Mammary microvascular endothelial cell (primary cell): Measurements from ENCODE around the gene EEF1G. TPM values are rescaled to one million over a fixed set of nuclear protein-coding genes. Genes with fewer than 3 reads are reported as not detected.

Experiments used
- total RNA-seq: library from RNA; depleted of rRNA; stranded (reverse); fragments of >200 nt; gene quantifications from 2 replicates; pipeline ENCODE4 v1.2.3, GENCODE V29; 2015

EEF1G gene
- 1,562 and 1,604 TPM in 2 replicates for total RNA-seq

GRCh38 chr11:62573592-62574362 lies at the start of gene EEF1G:
Gene EEF1G (minus strand): TSS chr11:62573891. CDS start chr11:62573842, 49 bp downstream.

GRCh38 chr11:62621567-62622470 lies 48.1 kb upstream of the EEF1G start, which contains the start of gene B3GAT3:
Gene B3GAT3 (minus strand): TSS chr11:62621986. CDS start chr11:62621947, 39 bp downstream.

GRCh38 chr11:62612366-62613290 lies 38.9 kb upstream of the EEF1G start, which contains the start of the genes EML3 and ROM1:
Gene EML3 (minus strand): TSS chr11:62612775. CDS start chr11:62612457, 318 bp downstream.
Gene ROM1 (plus strand): TSS chr11:62613257. CDS start chr11:62613282, 25 bp downstream.

GRCh38 chr11:62601372-62602140 lies 27.9 kb upstream of the EEF1G start, which contains the start of gene MTA2:
Gene MTA2 (minus strand): TSS chr11:62601865. CDS start chr11:62601450, 415 bp downstream.

GRCh38 chr11:62591448-62592145 lies 17.9 kb upstream of the EEF1G start, which contains the start of gene TUT1:
Gene TUT1 (minus strand): TSS chr11:62591523. CDS start chr11:62591485, 38 bp downstream.

GRCh38 chr11:62546244-62546928 lies 27.3 kb downstream of the EEF1G start, which contains the start of gene AHNAK:
Gene AHNAK (minus strand): TSS chr11:62546806. CDS start chr11:62536098, 10,708 bp downstream.

Other genes starting within 250 kb of the EEF1G start
- gene ASRGL1, start 236.4 kb downstream of the EEF1G start, total RNA-seq = 24.5 and 40.0 TPM in 2 replicates
- gene SCGB1A1, start 154.9 kb downstream of the EEF1G start, total RNA-seq = not detected in 2 replicates
- gene AHNAK, start 27.1 kb downstream of the EEF1G start, total RNA-seq = 391 and 413 TPM in 2 replicates
- 12.6 and 15.8 TPM in 2 replicates for gene TUT1, start 17.6 kb upstream of the EEF1G start, total RNA-seq
- gene MTA2, start 28.0 kb upstream of the EEF1G start, total RNA-seq = 155 and 164 TPM in 2 replicates
- gene EML3, start 38.9 kb upstream of the EEF1G start, total RNA-seq = 28.5 and 30.8 TPM in 2 replicates
- 1.3 and 7.3 TPM in 2 replicates for gene ROM1, start 39.4 kb upstream of the EEF1G start, total RNA-seq
- gene B3GAT3, start 48.1 kb upstream of the EEF1G start, total RNA-seq = 26.6 and 34.2 TPM in 2 replicates
- gene GANAB, start 72.7 kb upstream of the EEF1G start, total RNA-seq = 220 and 258 TPM in 2 replicates
- gene INTS5, start 79.4 kb upstream of the EEF1G start, total RNA-seq = 28.9 and 31.1 TPM in 2 replicates
- 72.4 TPM in 2 replicates for gene C11orf98, start 91.3 kb upstream of the EEF1G start, total RNA-seq
- gene CSKMT, start 91.4 kb upstream of the EEF1G start, total RNA-seq = 3.5 and 3.8 TPM in 2 replicates
- 11.8 and 15.9 TPM in 2 replicates for gene UQCC3, start 97.8 kb upstream of the EEF1G start, total RNA-seq
- gene LBHD1, start 98.4 kb upstream of the EEF1G start, total RNA-seq = 2.2 and 2.8 TPM in 2 replicates
- 110 and 132 TPM in 2 replicates for gene UBXN1, start 105.2 kb upstream of the EEF1G start, total RNA-seq
- 0.05 TPM in 1 of 2 replicates, not detected in the other for gene LRRN4CL, start 115.6 kb upstream of the EEF1G start, total RNA-seq
- gene BSCL2, start 133.5 kb upstream of the EEF1G start, total RNA-seq = 28.1 and 37.9 TPM in 2 replicates
- not detected in 2 replicates for gene GNG3, start 133.8 kb upstream of the EEF1G start, total RNA-seq
- 8.7 and 10.3 TPM in 2 replicates for gene HNRNPUL2, start 153.6 kb upstream of the EEF1G start, total RNA-seq
- gene TTC9C, start 154.6 kb upstream of the EEF1G start, total RNA-seq = 28.2 and 32.2 TPM in 2 replicates
- gene ZBTB3, start 180.3 kb upstream of the EEF1G start, total RNA-seq = 8.0 and 14.2 TPM in 2 replicates
- gene POLR2G, start 187.7 kb upstream of the EEF1G start, total RNA-seq = 78.9 and 90.7 TPM in 2 replicates
- gene TAF6L, start 197.5 kb upstream of the EEF1G start, total RNA-seq = 23.3 and 24.0 TPM in 2 replicates
- gene TMEM179B, start 213.5 kb upstream of the EEF1G start, total RNA-seq = 63.6 and 66.8 TPM in 2 replicates
- gene TMEM223, start 218.1 kb upstream of the EEF1G start, total RNA-seq = 25.3 and 27.1 TPM in 2 replicates
- gene NXF1, start 231.5 kb upstream of the EEF1G start, total RNA-seq = 36.0 and 45.9 TPM in 2 replicates